Liver (tissue), 9 donors: Measurements from ENCODE around the gene WNT2. TPM values are rescaled to one million over a fixed set of nuclear protein-coding genes. Genes with fewer than 3 reads are reported as not detected.

Experiments
- DNase-seq: peaks from one replicate; pipeline ENCODE4 v3.0.0-alpha.2; 2017; ENCODE audit warnings: low spot score
- H3K27ac ChIP-seq, 2 donors: one replicate each; pipeline ENCODE4 v1.7.0; 2013; ENCODE audit warnings: inconsistent platforms in 2 of 2, low read length in 2 of 2, control low read depth in 1 of 2, low read depth in 1 of 2, mild to moderate bottlenecking in 1 of 2
- H3K27me3 ChIP-seq, 4 donors: one replicate each; pipeline versions ENCODE4 v1.6.1 to v1.7.0; 2013; ENCODE audit warnings: low read length in 3 of 4, inconsistent platforms in 1 of 4, mild to moderate bottlenecking in 1 of 4, moderate library complexity in 1 of 4; ENCODE audit not compliant: control insufficient read depth in 4 of 4, insufficient read depth in 4 of 4
- H3K36me3 ChIP-seq, 4 donors: one replicate each; pipeline versions ENCODE4 v1.6.1 to v1.7.0; 2013; ENCODE audit warnings: low read length in 3 of 4, mild to moderate bottlenecking in 3 of 4, low read depth in 1 of 4, moderate library complexity in 1 of 4; ENCODE audit not compliant: control insufficient read depth in 4 of 4, insufficient read depth in 3 of 4
- H3K4me1 ChIP-seq, 4 donors: one replicate each; pipeline versions ENCODE4 v1.6.1 to v1.7.0; 2013; ENCODE audit warnings: low read length in 3 of 4, mild to moderate bottlenecking in 3 of 4, moderate library complexity in 1 of 4; ENCODE audit not compliant: control insufficient read depth in 4 of 4, insufficient read depth in 4 of 4
- H3K4me3 ChIP-seq, 3 donors: one replicate each; pipeline versions ENCODE4 v1.6.1 to v1.7.0; 2013; ENCODE audit warnings: low read length in 3 of 3, control low read depth in 1 of 3, low read depth in 1 of 3, mild to moderate bottlenecking in 1 of 3
- H3K9ac ChIP-seq, 2 donors: one replicate each; pipeline ENCODE4 v1.7.0; 2013; ENCODE audit warnings: low read length in 2 of 2, mild to moderate bottlenecking in 2 of 2, moderate library complexity in 2 of 2, control low read depth in 1 of 2, low read depth in 1 of 2
- H3K9me3 ChIP-seq, 4 donors: one replicate each; pipeline versions ENCODE4 v1.6.1 to v1.7.0; 2013; ENCODE audit warnings: low read length in 3 of 4; ENCODE audit not compliant: control insufficient read depth in 4 of 4
- CTCF ChIP-seq: fragments of 150-350 bp; IDR thresholded peaks from 2 replicates; pipeline ENCODE4 v1.5.1; 2017; ENCODE audit warnings: improper control_type of control experiment, low read depth, low read length; ENCODE audit not compliant: missing input control
- EGR1 ChIP-seq, 2 donors: IDR thresholded peaks; 2 replicates each; pipeline ENCODE4 v1.6.1; 2016 to 2018; ENCODE audit warnings: antibody characterized with exemption in 2 of 2, low read depth in 2 of 2
- FOXA1 ChIP-seq: IDR thresholded peaks from 2 replicates; pipeline ENCODE4 v1.6.1; 2016; ENCODE audit warnings: antibody characterized with exemption
- FOXA2 ChIP-seq: IDR thresholded peaks from 2 replicates; pipeline ENCODE4 v1.6.1; 2016; ENCODE audit warnings: antibody characterized with exemption
- GABPA ChIP-seq, 2 donors: IDR thresholded peaks in 1 of 2; conservative IDR thresholded peaks in 1 of 2; 2 replicates each; pipeline ENCODE4 v1.6.1; 2016; ENCODE audit warnings: antibody characterized with exemption in 2 of 2, mild to moderate bottlenecking in 1 of 2, moderate library complexity in 1 of 2
- HNF4A ChIP-seq, 2 donors: conservative IDR thresholded peaks; 2 replicates each; pipeline ENCODE4 v1.6.1; 2016; ENCODE audit warnings: antibody characterized with exemption in 2 of 2, mild to moderate bottlenecking in 2 of 2
- HNF4G ChIP-seq: IDR thresholded peaks from 2 replicates; pipeline ENCODE4 v1.6.1; 2016; ENCODE audit warnings: antibody characterized with exemption
- JUND ChIP-seq, 2 donors: IDR thresholded peaks; 2 replicates each; pipeline ENCODE4 v1.6.1; 2016; ENCODE audit warnings: antibody characterized with exemption in 2 of 2
- MAX ChIP-seq: IDR thresholded peaks from 2 replicates; pipeline ENCODE4 v1.6.1; 2016; ENCODE audit warnings: antibody characterized with exemption
- NR2F2 ChIP-seq: IDR thresholded peaks from 2 replicates; pipeline ENCODE4 v1.6.1; 2016; ENCODE audit warnings: antibody characterized with exemption
- RAD21 ChIP-seq, 2 donors: IDR thresholded peaks; 2 replicates each; pipeline ENCODE4 v1.6.1; 2016; ENCODE audit warnings: antibody characterized with exemption in 2 of 2, mild to moderate bottlenecking in 2 of 2
- REST ChIP-seq: IDR thresholded peaks from 2 replicates; pipeline ENCODE4 v1.6.1; 2016; ENCODE audit warnings: antibody characterized with exemption, mild to moderate bottlenecking
- RXRA ChIP-seq, 2 donors: IDR thresholded peaks; 2 replicates each; pipeline ENCODE4 v1.6.1; 2017 to 2018; ENCODE audit warnings: antibody characterized with exemption in 2 of 2, mild to moderate bottlenecking in 1 of 2
- SP1 ChIP-seq: IDR thresholded peaks from 2 replicates; pipeline ENCODE4 v1.6.1; 2018; ENCODE audit warnings: antibody characterized with exemption, mild to moderate bottlenecking
- TAF1 ChIP-seq: conservative IDR thresholded peaks from 2 replicates; pipeline ENCODE4 v1.6.1; 2016; ENCODE audit warnings: antibody characterized with exemption, mild to moderate bottlenecking
- YY1 ChIP-seq: IDR thresholded peaks from 2 replicates; pipeline ENCODE4 v1.6.1; 2016; ENCODE audit warnings: antibody characterized with exemption, mild to moderate bottlenecking
- WGBS: extraction: QIAGEN DNeasy Blood & Tissue Kit; methylation state at CpG from one replicate; pipeline ENCODE4 v1.1.7; 2013; 5-methylcytosine and 5-hydroxymethylcytosine counted together
- polyA plus RNA-seq, 2 donors: library from polyadenylated mRNA; stranded (reverse) in 1 of 2; unstranded in 1 of 2; fragments of 200-250 nt in 1 of 2; fragments of >200 nt in 1 of 2; fragmentation: Nextera tagmentation in 1 of 2; extraction: Ambion mirVana in 1 of 2; gene quantifications; one replicate each; pipeline versions ENCODE4 v1.2.1 to v1.2.3, GENCODE V29; 2013 to 2015
- total RNA-seq, 2 donors: library from RNA; depleted of rRNA; stranded (reverse); fragments of >200 nt; gene quantifications; one replicate each; pipeline ENCODE4 v1.2.3, GENCODE V29; 2014
- donor health status: healthy.
- donor health status: healthy.
- donor health status: healthy.
- donor health status: healthy.
- donor health status: healthy.

The WNT2 gene
- total and polyA plus RNA-seq, 4 donors, result 1.1 to 2.0 (median 1.6) TPM

GRCh38 chr7:117347480-117347879 lies 24.6 kb upstream of the WNT2 start:
- no peaks in the 10 kb centered on the region for H3K9me3 ChIP-seq
- no peaks in the 10 kb centered on the region for H3K36me3 ChIP-seq
- no peak overlapping the region for H3K27ac ChIP-seq
- H3K4me3 ChIP-seq, result no peak overlapping the region
- WGBS, result 85% methylated on average over 6 of the region's 6 CpGs
- peaks cover 0 to 8% (median 0%) of the 10 kb centered on the region in 4 donors for H3K27me3 ChIP-seq
- DNase-seq, result no peak
- H3K4me1 ChIP-seq, result no peaks in the 10 kb centered on the region
- no peak for TF ChIP-seq FOXA2
- no peak for TF ChIP-seq RAD21 (IDR thresholded peaks at IDR 0.05)
- no peak for TF ChIP-seq GABPA (IDR thresholded peaks at IDR 0.05 in 1 of 2, conservative IDR thresholded peaks at IDR 0.05 in 1 of 2)
- TF ChIP-seq SP1, result no peak
- TF ChIP-seq YY1, result no peak
- no peak for TF ChIP-seq HNF4G
- TF ChIP-seq RXRA (IDR thresholded peaks at IDR 0.05), result no peak
- TF ChIP-seq TAF1, result no peak
- no peak for TF ChIP-seq HNF4A (conservative IDR thresholded peaks at IDR 0.05)
- TF ChIP-seq MAX, result no peak
- TF ChIP-seq CTCF, result no peak
- no peak for TF ChIP-seq FOXA1
- no peak for TF ChIP-seq EGR1 (IDR thresholded peaks at IDR 0.05; ENCODE audit: low read depth in 2 of 2)
- TF ChIP-seq REST, result no peak
- TF ChIP-seq NR2F2, result no peak
- no peak for TF ChIP-seq JUND (IDR thresholded peaks at IDR 0.05)
- H3K9ac ChIP-seq, result no peak overlapping the region

- TF ChIP-seq HNF4A (conservative IDR thresholded peaks at IDR 0.05) (no peak), CTCF (no peak), EGR1 (IDR thresholded peaks at IDR 0.05; ENCODE audit: low read depth in 2 of 2) (no peak), MAX (no peak)
- Histone ChIP-seq H3K27ac (no peak overlapping the region), H3K9ac (no peak overlapping the region), H3K9me3 (no peaks in the 10 kb centered on the region), H3K27me3 (peaks cover 0 to 5% (median 0%) of the 10 kb centered on the region in 4 donors), H3K36me3 (no peaks in the 10 kb centered on the region), H3K4me1 (no peaks in the 10 kb centered on the region), H3K4me3 (no peak overlapping the region)
- no peak for DNase-seq
Measured at GRCh38 chr7:117346161-117346560, 23.3 kb upstream of the WNT2 start.
